GM18870 (cell line): ENCODE results near the gene DBNL.

Source experiments
- ATAC-seq: cut with Tn5 transposase; IDR thresholded peaks from one replicate; pipeline ENCODE4 v1.9.1; 2021; ENCODE audit warnings: moderate library complexity; ENCODE audit not compliant: unreplicated experiment

The DBNL gene

DNA sequence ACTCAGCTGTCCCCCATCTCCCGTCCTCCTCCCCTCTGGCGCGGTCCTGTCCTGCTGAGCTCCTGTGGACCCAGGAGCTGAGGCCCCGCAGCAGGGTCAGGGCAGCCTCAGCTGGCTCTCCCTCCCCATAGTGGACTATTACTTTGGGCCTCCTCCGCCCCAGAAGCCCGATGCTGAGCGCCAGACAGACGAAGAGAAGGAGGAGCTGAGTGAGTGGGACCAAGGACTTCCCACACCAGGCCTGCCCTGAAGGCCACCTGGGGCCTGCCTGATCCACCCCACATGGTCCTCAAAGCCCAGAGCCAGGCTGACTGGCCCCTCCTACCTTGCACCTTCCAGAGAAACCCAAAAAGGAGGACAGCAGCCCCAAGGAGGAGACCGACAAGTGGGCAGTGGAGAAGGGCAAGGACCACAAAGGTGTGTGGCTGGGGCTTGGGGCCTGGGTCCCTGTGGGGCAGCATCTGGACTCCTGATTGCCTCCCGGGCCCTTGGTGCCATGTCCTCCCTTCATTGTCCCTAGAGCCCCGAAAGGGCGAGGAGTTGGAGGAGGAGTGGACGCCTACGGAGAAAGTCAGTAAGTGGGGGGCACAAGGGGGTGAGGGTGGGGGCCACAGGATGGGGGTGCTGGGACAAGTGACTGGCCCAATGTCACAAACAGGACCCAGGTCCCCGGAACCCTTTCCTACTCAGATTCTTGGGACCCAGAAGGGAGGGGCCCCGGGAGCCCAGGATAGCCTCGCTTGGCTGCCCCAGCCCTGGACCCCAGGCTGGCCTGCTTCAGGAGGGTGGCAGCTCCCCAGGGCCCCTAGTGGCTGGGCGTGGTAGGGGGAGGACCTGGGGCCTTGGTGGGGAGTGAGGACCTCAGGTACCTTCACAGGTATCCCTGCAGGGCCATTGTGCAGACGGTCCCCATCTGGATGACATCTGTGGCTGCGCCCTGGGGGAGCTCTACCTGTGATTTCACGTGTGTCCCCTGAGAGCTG, 64.6 kb downstream of the DBNL start:
- ATAC-seq = no peak

DNA sequence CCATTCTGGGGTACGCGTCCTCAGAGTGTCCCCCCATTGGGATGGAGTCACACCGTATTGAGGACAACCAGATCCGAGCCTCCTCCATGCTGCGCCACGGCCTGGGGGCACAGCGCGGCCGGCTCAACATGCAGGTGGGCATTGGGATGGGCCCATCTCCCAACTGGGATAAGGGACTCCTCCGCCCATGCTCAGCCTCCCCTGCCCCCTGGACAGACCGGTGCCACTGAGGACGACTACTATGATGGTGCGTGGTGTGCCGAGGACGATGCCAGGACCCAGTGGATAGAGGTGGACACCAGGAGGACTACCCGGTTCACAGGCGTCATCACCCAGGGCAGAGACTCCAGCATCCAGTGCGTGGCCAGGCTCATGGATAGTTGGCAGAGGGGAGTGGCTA, 65.5 kb downstream of the DBNL start:
- no peak for ATAC-seq

DNA sequence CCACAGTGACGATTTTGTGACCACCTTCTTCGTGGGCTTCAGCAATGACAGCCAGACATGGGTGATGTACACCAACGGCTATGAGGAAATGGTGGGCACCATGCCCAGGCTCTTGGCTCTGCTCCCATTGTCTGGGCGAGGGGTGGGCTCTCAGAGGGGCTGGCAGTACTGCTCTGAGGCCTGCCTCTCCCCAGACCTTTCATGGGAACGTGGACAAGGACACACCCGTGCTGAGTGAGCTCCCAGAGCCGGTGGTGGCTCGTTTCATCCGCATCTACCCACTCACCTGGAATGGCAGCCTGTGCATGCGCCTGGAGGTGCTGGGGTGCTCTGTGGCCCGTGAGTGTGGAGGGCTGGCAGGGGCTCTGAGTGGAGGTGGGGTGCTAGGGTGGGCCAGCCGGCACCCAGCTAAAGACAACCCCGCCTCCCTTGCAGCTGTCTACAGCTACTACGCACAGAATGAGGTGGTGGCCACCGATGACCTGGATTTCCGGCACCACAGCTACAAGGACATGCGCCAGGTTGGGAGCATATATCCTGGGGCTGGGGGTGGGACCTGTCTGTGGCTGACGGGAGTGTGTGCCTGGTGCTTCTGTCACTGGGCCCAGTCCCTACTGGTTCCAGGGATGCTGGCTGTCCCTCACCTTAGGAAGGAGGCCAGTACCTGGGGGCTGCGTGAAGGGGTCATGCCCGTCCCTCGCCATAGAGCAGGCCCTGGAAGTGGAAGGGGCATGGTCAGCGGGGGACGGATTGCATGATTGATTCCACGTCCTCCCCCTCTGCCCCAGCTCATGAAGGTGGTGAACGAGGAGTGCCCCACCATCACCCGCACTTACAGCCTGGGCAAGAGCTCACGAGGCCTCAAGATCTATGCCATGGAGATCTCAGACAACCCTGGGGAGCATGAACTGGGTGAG, 66.5 kb downstream of the DBNL start:
- no peak for ATAC-seq
